Neuronal stem cell (in vitro differentiated cells): ENCODE data around the gene IFT81.

Experiments used
- DNase-seq: peaks from one replicate; pipeline ENCODE4 v3.0.0-alpha.2; 2013; ENCODE audit warnings: low spot score
- H2AFZ ChIP-seq: one replicate; pipeline ENCODE4 v1.6.1; 2013; ENCODE audit warnings: mild to moderate bottlenecking, low read length, inconsistent platforms
- H2AK5ac ChIP-seq: 2 replicates; pipeline ENCODE4 v1.6.1; 2013; ENCODE audit warnings: low read depth, mild to moderate bottlenecking, inconsistent platforms, low read length, moderate library complexity, mixed read lengths
- H2BK120ac ChIP-seq: 2 replicates; pipeline ENCODE4 v1.6.1; 2013; ENCODE audit warnings: low read depth, mild to moderate bottlenecking, inconsistent platforms, low read length, moderate library complexity, mixed read lengths
- H2BK12ac ChIP-seq: one replicate; pipeline ENCODE4 v1.6.1; 2013; ENCODE audit warnings: low read length, inconsistent platforms
- H2BK15ac ChIP-seq: 2 replicates; pipeline ENCODE4 v1.6.1; 2013; ENCODE audit warnings: mild to moderate bottlenecking, low read length, inconsistent platforms, mixed read lengths
- H2BK5ac ChIP-seq: one replicate; pipeline ENCODE4 v1.6.1; 2013; ENCODE audit warnings: inconsistent platforms, mild to moderate bottlenecking, low read length, moderate library complexity
- H3K14ac ChIP-seq: one replicate; pipeline ENCODE4 v1.6.1; 2013; ENCODE audit warnings: low read length, inconsistent platforms
- H3K18ac ChIP-seq: 2 replicates; pipeline ENCODE4 v1.6.1; 2013; ENCODE audit warnings: low read length, inconsistent platforms
- H3K23ac ChIP-seq: 2 replicates; pipeline ENCODE4 v1.6.1; 2013; ENCODE audit warnings: low read depth, mild to moderate bottlenecking, mixed read lengths, low read length, inconsistent platforms; ENCODE audit not compliant: poor library complexity
- H3K27ac ChIP-seq: replicated peaks from 3 replicates; pipeline ENCODE4 v1.5.1; 2013; ENCODE audit warnings: low read length, inconsistent platforms
- H3K27me3 ChIP-seq, 3 experiments: 2 replicates each; pipeline ENCODE4 v1.6.1; 2013; ENCODE audit warnings: low read length in 3 of 3, mild to moderate bottlenecking in 2 of 3, inconsistent platforms in 1 of 3, low read depth in 1 of 3, mixed read lengths in 1 of 3, moderate library complexity in 1 of 3; ENCODE audit not compliant: control insufficient read depth in 3 of 3, insufficient read depth in 3 of 3
- H3K36me3 ChIP-seq, 2 donors: replicated peaks in 1 of 2; 2 replicates each; pipeline ENCODE4 v1.6.1; 2013; ENCODE audit warnings: low read length in 2 of 2; ENCODE audit not compliant: control insufficient read depth in 2 of 2, insufficient read depth in 2 of 2
- H3K4ac ChIP-seq: 2 replicates; pipeline ENCODE4 v1.6.1; 2013; ENCODE audit warnings: inconsistent platforms, mild to moderate bottlenecking, low read length, moderate library complexity
- H3K4me1 ChIP-seq, 2 donors: 1 replicate in 1 of 2; 2 replicates in 1 of 2; pipeline ENCODE4 v1.6.1; 2013; ENCODE audit warnings: low read length in 2 of 2, low read depth in 1 of 2; ENCODE audit not compliant: control insufficient read depth in 2 of 2, insufficient read depth in 1 of 2
- H3K4me2 ChIP-seq: one replicate; pipeline ENCODE4 v1.6.1; 2013; ENCODE audit warnings: mild to moderate bottlenecking, low read length, inconsistent platforms; ENCODE audit not compliant: insufficient read depth, poor library complexity, severe bottlenecking
- H3K4me3 ChIP-seq, 2 donors: 2 replicates each; pipeline ENCODE4 v1.5.1; 2013; ENCODE audit warnings: low read length in 2 of 2, mild to moderate bottlenecking in 2 of 2, inconsistent platforms in 1 of 2, moderate library complexity in 1 of 2
- H3K79me1 ChIP-seq: one replicate; pipeline ENCODE4 v1.6.1; 2013; ENCODE audit warnings: low read depth, mild to moderate bottlenecking, inconsistent platforms, low read length, moderate library complexity
- H3K9ac ChIP-seq: one replicate; pipeline ENCODE4 v1.6.1; 2013; ENCODE audit warnings: mild to moderate bottlenecking, low read depth, low read length, inconsistent platforms; ENCODE audit not compliant: poor library complexity
- H3K9me3 ChIP-seq, 2 donors: replicated peaks in 1 of 2; 2 replicates each; pipeline versions ENCODE3 to v1.6.1; 2013; ENCODE audit warnings: low read length in 2 of 2, mild to moderate bottlenecking in 2 of 2, inconsistent platforms in 1 of 2, low read depth in 1 of 2, mixed read lengths in 1 of 2, moderate library complexity in 1 of 2; ENCODE audit not compliant: control insufficient read depth in 2 of 2, insufficient read depth in 1 of 2
- H4K8ac ChIP-seq: one replicate; pipeline ENCODE4 v1.6.1; 2013; ENCODE audit warnings: low read depth, mild to moderate bottlenecking, inconsistent platforms, low read length, moderate library complexity
- H4K91ac ChIP-seq: one replicate; pipeline ENCODE4 v1.6.1; 2013; ENCODE audit warnings: low read length, low read depth, mild to moderate bottlenecking, inconsistent platforms; ENCODE audit not compliant: poor library complexity
- WGBS, 2 donors: extraction: QIAGEN DNeasy Blood & Tissue Kit; methylation state at CpG; one replicate each; pipeline ENCODE4 v1.1.7; 2013; ENCODE audit warnings: missing lambda C conversion rate in 2 of 2, mixed read lengths in 1 of 2; ENCODE audit not compliant: insufficient read length in 2 of 2, insufficient replicate concordance in 1 of 2; ENCODE audit errors: extremely low coverage in 2 of 2; 5-methylcytosine and 5-hydroxymethylcytosine counted together

The IFT81 gene

DNA sequence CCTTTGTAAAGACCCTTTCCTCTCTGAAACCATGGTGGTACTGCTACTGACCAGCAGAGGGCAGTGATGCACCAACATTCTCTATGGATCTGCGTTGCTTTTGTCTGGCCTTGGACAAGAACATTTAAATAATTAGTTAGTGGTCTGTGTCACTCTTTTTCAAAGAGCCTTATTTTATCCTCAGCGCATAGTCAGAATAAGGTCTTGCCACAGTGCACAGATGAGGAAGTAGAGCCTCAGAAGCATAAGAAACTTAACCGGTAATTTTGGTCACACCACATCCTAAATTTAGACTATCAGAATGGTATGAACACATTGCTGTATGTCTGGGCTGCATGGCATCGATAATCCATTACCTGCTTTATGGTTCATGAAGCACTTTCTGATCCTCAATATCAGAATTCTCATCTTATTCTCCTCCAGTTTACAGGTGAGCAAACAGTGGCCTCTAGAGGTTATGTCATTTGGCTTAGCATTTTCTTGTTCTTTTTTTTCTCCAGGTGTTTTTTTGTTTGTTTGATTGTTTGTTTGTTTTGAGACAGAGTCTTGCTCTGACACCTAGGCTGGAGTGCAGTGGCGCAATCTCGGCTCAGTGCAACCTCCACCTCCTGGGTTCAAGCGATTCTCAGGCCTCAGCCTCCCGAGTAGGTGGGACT lies 23.7 kb upstream of the IFT81 start:
- H3K23ac ChIP-seq: no peak overlapping the region
- no peak overlapping the region for H3K14ac ChIP-seq
- H2BK12ac ChIP-seq: no peak overlapping the region
- no peak overlapping the region for H2AK5ac ChIP-seq
- H3K4me2 ChIP-seq: no peak overlapping the region
- no peak overlapping the region for H2BK5ac ChIP-seq
- H3K4me3 ChIP-seq: no peak overlapping the region
- WGBS, 2 donors: no CpG with 5 or more reads among the region's 8 CpGs
- no peak overlapping the region for H3K4ac ChIP-seq
- H4K8ac ChIP-seq: no peak overlapping the region
- no peak overlapping the region for H2BK15ac ChIP-seq
- H3K9me3 ChIP-seq: no peaks in the 10 kb centered on the region
- H3K36me3 ChIP-seq: no peaks in the 10 kb centered on the region
- H3K4me1 ChIP-seq: no peaks in the 10 kb centered on the region
- peak overlapping the region; percentile 65 for H2AFZ ChIP-seq
- H2BK120ac ChIP-seq: no peak overlapping the region
- no peaks in the 10 kb centered on the region for H3K27me3 ChIP-seq
- no peak overlapping the region for H4K91ac ChIP-seq
- no peak overlapping the region for H3K18ac ChIP-seq
- H3K27ac ChIP-seq: no peak overlapping the region
- H3K9ac ChIP-seq: no peak overlapping the region
- no peaks in the 10 kb centered on the region for H3K79me1 ChIP-seq
- DNase-seq: peak; percentile 82

DNA sequence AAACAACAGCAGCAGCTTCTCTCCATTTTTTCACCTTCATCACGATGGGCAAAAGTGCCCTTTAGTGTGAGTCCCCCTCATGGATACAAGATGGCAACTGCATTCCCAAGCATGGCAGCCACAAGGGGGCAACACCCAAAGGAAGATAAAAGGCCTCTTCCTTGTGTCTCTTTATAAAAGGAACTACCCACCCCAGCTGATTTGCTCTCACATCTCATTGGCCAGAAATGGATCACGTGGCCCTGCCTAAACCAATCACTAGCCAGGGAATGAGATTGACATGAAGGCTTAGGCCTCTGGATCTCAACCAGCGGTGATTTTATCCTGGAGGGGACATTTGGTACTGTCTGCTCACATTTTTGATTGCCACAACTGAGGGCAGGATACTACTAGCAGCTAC lies 21.9 kb upstream of the IFT81 start:
- Histone ChIP-seq H3K79me1 (no peaks in the 10 kb centered on the region), H2AFZ (peak overlapping the region; percentile 68), H3K36me3 (no peaks in the 10 kb centered on the region), H4K91ac (no peak overlapping the region), H2BK5ac (no peak overlapping the region), H3K9me3 (no peaks in the 10 kb centered on the region), H2BK15ac (no peak overlapping the region), H2AK5ac (no peak overlapping the region), H3K9ac (no peak overlapping the region), H3K4ac (no peak overlapping the region), H2BK120ac (no peak overlapping the region), H3K4me3 (no peak overlapping the region), H3K27ac (no peak overlapping the region), H3K4me1 (no peaks in the 10 kb centered on the region), H3K18ac (no peak overlapping the region), H3K27me3 (no peaks in the 10 kb centered on the region), H3K4me2 (no peak overlapping the region), H3K14ac (no peak overlapping the region), H4K8ac (no peak overlapping the region), H2BK12ac (no peak overlapping the region), H3K23ac (no peak overlapping the region)
- DNase-seq: no peak
- no CpG with 5 or more reads among the region's 3 CpGs for WGBS, 2 donors

DNA sequence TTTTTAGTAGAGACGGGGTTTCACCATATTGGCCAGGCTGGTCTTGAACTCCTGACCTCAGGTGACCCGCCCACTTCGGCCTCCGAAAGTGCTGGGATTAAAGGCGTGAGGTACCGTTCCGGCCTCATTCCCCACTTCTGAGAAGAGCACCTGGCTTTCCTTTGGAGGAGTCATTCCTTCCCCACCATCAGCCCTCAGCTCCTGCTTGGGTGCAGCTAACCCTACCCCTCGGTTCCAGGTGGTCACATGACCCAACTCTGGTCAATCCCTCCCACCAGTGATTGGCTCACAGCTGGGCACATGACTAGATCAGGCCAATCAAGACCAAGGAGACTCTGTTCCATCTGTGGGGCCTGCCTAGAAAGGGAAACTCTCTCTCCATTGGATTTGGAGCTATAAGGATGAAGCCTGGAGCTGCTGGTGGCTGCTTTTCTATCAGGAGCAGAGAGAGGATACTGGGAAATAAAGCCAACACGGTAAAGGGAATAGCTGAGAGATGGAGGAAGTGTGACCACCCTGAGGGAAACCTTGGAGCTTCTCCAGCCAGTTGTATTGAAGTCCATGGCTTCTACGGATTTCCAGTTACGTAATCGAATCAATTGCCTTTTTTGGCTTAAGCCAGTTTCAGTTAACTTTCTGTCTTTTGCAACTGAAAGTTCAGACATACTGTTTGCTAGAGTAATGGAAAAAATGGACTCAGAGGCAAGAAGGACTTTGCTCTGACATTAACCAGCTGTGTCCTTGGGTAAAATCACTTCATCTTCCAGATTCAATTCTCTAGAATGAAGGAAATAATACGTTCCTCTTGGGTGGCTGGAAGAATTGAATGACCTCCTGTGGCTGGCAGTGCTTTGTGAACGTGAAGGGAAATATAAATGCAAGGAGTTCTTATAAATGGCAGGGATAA lies 19.7 kb upstream of the IFT81 start:
- Histone ChIP-seq H3K4me3 (no peak overlapping the region), H2BK120ac (no peak overlapping the region), H3K9ac (no peak overlapping the region), H2BK15ac (no peak overlapping the region), H3K4me2 (no peak overlapping the region), H2BK12ac (no peak overlapping the region), H3K79me1 (no peaks in the 10 kb centered on the region), H4K91ac (no peak overlapping the region), H3K18ac (no peak overlapping the region), H3K14ac (no peak overlapping the region), H3K27ac (no peak overlapping the region), H4K8ac (no peak overlapping the region), H2AK5ac (no peak overlapping the region), H3K4me1 (peaks cover 5% of the 10 kb centered on the region in 2 donors), H2AFZ (peak overlapping the region; percentile 66), H3K23ac (no peak overlapping the region), H3K9me3 (no peaks in the 10 kb centered on the region), H2BK5ac (no peak overlapping the region), H3K27me3 (no peaks in the 10 kb centered on the region), H3K4ac (no peak overlapping the region), H3K36me3 (no peaks in the 10 kb centered on the region)
- DNase-seq: no peak
- no CpG with 5 or more reads among the region's 14 CpGs for WGBS, 2 donors

DNA sequence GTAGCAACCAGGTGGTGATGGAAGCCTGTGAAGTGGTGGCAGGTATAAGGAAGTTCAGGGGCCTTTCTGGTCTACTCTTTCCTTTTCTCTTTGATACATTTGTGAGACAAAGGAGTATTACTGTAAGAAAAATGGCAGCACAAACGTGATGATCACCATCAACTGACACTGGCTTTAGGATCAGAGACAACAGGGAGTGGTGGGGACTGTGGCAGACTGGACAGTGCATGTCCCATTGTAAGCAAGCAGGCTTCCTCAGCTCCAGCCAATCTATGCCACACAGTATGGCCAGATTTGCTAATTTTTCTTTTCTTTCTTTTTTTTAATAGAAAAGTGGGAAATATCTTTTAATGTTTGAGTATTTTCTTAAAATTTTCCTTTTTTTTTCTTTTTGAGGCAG lies 19.0 kb upstream of the IFT81 start:
- Histone ChIP-seq H2AK5ac (no peak overlapping the region), H3K27me3 (no peaks in the 10 kb centered on the region), H2AFZ (no peak overlapping the region), H3K36me3 (no peaks in the 10 kb centered on the region), H3K4me3 (no peak overlapping the region), H4K8ac (no peak overlapping the region), H3K14ac (no peak overlapping the region), H2BK15ac (no peak overlapping the region), H3K23ac (no peak overlapping the region), H4K91ac (no peak overlapping the region), H3K4me2 (no peak overlapping the region), H2BK12ac (no peak overlapping the region), H3K9me3 (no peaks in the 10 kb centered on the region), H3K4ac (no peak overlapping the region), H2BK5ac (no peak overlapping the region), H3K18ac (no peak overlapping the region), H3K79me1 (no peaks in the 10 kb centered on the region), H3K4me1 (peaks cover 5 to 7% of the 10 kb centered on the region in 2 donors), H3K9ac (no peak overlapping the region), H2BK120ac (no peak overlapping the region), H3K27ac (no peak overlapping the region)
- WGBS, 2 donors: no CpG with 5 or more reads among the region's 1 CpG
- no peak for DNase-seq
